Fibroblast of lung (primary cell): ENCODE data around the gene WIPF2.

Experiments
- EZH2 ChIP-seq: IDR thresholded peaks from 2 replicates; pipeline ENCODE4 v1.5.1; 2012; ENCODE audit warnings: low read length, control low read depth, mild to moderate bottlenecking; ENCODE audit errors: missing control alignments
- TF ChIP-seq, protein P1 (sequence below), 2 donors: IDR thresholded peaks in 1 of 2; conservative IDR thresholded peaks in 1 of 2; 1 replicate in 1 of 2; 2 replicates in 1 of 2; pipeline ENCODE4 v1.5.1; 2011 to 2012; ENCODE audit warnings: low read length in 2 of 2, control low read depth in 1 of 2, inconsistent platforms in 1 of 2, low read depth in 1 of 2, mild to moderate bottlenecking in 1 of 2

DNA sequence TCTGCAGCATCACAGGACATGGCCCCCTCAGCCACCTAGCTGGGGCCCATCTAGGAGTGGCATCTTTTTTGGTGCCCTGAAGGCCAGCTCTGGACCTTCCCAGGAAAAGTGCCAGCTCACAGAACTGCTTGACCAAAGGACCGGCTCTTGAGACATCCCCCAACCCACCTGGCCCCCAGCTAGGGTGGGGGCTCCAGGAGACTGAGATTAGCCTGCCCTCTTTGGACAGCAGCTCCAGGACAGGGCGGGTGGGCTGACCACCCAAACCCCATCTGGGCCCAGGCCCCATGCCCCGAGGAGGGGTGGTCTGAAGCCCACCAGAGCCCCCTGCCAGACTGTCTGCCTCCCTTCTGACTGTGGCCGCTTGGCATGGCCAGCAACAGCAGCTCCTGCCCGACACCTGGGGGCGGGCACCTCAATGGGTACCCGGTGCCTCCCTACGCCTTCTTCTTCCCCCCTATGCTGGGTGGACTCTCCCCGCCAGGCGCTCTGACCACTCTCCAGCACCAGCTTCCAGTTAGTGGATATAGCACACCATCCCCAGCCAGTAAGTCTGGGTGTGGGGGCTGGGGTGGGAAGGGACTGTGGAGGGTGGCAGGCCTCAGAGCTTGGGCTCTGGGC, 111.9 kb downstream of the WIPF2 start:
- TF ChIP-seq, protein P1, sequence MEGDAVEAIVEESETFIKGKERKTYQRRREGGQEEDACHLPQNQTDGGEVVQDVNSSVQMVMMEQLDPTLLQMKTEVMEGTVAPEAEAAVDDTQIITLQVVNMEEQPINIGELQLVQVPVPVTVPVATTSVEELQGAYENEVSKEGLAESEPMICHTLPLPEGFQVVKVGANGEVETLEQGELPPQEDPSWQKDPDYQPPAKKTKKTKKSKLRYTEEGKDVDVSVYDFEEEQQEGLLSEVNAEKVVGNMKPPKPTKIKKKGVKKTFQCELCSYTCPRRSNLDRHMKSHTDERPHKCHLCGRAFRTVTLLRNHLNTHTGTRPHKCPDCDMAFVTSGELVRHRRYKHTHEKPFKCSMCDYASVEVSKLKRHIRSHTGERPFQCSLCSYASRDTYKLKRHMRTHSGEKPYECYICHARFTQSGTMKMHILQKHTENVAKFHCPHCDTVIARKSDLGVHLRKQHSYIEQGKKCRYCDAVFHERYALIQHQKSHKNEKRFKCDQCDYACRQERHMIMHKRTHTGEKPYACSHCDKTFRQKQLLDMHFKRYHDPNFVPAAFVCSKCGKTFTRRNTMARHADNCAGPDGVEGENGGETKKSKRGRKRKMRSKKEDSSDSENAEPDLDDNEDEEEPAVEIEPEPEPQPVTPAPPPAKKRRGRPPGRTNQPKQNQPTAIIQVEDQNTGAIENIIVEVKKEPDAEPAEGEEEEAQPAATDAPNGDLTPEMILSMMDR (conservative IDR thresholded peaks at IDR 0.05 in 1 of 2, IDR thresholded peaks at IDR 0.05 in 1 of 2; ENCODE audit: low read depth in 1 of 2, low read length in 2 of 2): no peak
- no peak for TF ChIP-seq EZH2
